Stimulated activated CD8-positive, alpha-beta memory T cell treated with anti-CD3 and anti-CD28 coated beads, Interleukin-4, amount 100 ng/mL, for 24 hours (primary cell): ENCODE data around the gene PRRX1.

Experiments
- DNase-seq: peaks from one replicate; pipeline ENCODE4 v3.0.0-alpha.2; 2020; ENCODE audit warnings: low read depth

PRRX1 gene

GRCh38 chr1:170664093-170664827 is at the start of gene PRRX1:
Gene PRRX1 (plus strand): TSS chr1:170664131. CDS start chr1:170664219, 88 bp downstream.
- DNase-seq: no peak

DNA sequence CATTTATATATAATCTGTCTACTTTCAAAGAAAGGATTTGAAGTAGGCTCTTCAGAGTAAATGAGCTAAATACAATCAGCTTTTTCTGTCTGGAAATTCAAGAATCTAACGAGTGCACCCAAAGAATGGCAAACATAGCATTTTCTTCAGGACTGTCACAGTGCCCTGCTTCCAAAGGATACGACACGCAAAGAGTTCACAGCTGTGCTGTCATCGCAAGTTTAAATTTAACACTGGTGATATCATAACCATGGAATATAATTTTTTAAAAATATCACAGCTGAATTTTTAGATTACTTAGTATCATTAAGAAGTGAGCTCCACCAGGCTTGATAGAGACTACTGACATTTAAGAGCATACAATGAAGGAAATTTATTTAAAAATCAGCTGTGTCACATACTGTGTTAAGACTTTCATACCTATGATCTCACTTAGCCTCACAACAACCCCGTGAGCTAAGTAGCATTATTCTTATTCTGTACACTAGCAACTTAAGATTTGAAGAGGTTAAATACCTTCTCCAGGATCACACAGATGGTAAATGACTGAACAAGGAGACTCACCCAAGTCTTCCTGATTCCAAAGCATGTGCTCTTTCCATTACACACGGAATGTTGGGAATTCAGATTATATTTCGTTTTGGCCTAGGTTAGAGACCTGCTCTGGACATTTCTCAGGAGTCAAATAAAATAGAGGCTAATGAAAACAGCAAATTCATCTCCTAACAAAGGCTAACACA is 46.2 kb upstream of the PRRX1 start:
- no peak for DNase-seq

- DNase-seq: no peak
These were observed 45.5 kb upstream of the PRRX1 start for GRCh38 chr1:170618421-170618820.

GRCh38 chr1:170619241-170620028 is 44.5 kb upstream of the PRRX1 start:
- no peak for DNase-seq

- no peak for DNase-seq
These were observed 43.8 kb upstream of the PRRX1 start for GRCh38 chr1:170620164-170620563.

DNA sequence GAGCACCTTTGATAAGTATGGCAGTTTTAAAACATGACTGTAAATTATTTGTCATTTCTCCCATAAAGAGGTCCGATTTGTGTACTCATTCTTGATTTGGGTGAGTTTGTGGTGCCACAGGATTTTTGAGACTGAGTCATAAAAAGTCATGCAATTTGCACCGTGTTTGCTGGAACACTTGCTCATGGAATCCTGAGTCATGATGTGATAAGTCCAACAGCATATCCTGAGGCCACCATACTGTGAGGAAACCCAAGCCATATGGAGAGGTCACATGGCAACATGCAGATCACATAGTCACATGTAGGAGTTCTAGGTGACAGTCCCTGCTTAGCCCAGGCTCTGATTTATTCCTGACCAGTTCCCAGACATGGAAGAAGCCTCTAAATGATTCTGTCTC is 40.8 kb upstream of the PRRX1 start:
- no peak for DNase-seq

DNA sequence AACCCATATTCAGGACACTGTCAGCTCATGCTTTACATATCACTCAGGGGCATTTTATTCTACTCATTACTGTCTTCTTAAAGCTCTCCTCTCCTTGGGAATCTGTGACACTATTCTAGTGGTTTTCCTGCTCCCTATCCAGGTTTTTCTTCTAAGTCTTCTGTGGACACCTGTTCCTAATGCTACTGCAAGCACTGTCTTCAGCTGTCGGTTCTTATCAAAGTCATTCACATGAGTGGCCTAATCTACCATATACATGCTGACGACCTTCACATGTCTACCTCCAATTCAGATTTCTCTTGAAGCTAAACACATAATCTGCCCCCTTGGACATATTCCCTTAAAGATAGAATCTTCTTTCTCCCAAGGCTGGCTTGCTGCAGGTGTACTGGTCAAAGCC is 39.8 kb upstream of the PRRX1 start:
- DNase-seq: no peak

- DNase-seq: no peak
These were observed 33.0 kb upstream of the PRRX1 start for GRCh38 chr1:170630977-170631376.

DNA sequence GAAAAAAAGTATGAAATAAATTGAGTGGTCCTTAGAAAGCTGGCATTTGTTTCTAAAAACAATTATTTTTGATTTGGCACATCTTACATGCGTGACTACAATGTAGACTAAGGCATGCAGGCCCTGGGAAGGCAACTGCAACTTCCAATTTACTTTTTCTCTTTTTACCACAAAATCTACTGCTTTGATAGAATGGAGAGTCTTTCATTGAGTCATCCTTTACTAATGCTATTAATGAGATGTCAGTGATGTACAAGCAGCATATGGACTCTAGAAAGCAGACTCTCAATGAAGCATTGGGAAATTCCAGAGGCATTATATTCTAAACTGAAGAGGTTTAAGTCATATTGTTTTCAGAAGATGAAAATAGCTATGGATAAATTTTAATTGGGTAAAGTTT is 29.6 kb upstream of the PRRX1 start:
- no peak for DNase-seq

GRCh38 chr1:170634824-170635410 is 29.0 kb upstream of the PRRX1 start:
- no peak for DNase-seq

GRCh38 chr1:170640581-170640980 is 23.4 kb upstream of the PRRX1 start:
- no peak for DNase-seq

- no peak for DNase-seq
These were observed 6.6 kb upstream of the PRRX1 start for GRCh38 chr1:170657275-170657853.

GRCh38 chr1:170659399-170660035 is 4.4 kb upstream of the PRRX1 start:
- no peak for DNase-seq

DNA sequence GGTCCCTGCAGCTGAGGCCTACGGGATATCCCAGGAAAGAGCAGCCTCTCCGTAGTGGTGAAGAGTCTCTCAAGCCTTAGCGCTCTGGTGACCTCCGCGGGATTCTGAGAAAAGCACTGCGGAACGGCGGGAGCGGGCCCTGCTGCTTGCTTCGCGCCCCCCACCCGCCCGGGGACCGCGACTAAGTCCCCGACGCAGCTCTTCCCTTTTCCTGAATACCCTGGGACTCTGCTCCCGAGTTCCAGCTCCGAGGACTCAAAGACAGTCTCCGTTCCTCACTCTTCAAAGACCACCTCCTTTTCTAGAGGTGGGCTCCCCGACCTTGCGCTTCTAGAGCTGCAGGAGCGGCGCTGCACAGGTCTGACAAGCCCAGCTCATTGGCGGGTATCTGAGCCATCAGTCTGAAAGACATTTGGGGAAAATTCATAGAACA is 3.6 kb upstream of the PRRX1 start:
- no peak for DNase-seq

DNA sequence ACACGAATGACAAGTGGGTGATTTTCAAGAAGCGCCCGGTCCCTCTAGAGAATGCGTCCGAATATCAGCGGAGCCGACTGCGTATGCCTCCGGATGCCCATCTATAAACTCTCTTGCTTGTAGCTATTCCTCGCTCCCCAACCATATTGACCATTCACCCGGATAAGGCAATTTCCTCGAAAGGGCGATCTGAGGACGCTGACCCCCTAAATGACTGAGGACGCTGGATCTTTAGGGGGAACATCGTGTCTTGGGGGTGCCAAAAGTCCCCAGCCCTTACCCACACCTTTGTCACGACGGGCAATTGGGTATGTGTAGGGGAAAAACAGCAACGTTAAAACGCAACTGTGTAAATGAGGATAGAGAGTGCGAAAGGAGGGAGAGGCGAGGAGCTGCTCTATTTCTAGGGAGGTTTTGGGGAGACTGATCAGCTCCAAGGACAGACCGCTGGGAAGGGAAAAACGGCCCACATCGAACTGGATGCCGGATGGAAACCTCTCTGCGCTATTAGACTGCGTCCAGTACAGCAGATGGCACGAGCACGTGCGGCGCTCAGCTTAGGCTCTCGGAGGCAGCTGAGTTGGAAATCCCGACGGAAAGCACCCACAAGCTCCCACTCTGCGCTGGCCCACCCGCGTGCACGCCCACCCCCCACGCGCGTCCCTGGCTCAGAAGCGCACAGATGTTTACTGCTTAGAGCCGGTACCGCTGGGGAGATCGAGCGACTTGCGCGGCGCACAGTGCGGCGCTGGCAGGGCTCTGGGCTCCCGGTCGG is 2.9 kb upstream of the PRRX1 start:
- DNase-seq: no peak

DNA sequence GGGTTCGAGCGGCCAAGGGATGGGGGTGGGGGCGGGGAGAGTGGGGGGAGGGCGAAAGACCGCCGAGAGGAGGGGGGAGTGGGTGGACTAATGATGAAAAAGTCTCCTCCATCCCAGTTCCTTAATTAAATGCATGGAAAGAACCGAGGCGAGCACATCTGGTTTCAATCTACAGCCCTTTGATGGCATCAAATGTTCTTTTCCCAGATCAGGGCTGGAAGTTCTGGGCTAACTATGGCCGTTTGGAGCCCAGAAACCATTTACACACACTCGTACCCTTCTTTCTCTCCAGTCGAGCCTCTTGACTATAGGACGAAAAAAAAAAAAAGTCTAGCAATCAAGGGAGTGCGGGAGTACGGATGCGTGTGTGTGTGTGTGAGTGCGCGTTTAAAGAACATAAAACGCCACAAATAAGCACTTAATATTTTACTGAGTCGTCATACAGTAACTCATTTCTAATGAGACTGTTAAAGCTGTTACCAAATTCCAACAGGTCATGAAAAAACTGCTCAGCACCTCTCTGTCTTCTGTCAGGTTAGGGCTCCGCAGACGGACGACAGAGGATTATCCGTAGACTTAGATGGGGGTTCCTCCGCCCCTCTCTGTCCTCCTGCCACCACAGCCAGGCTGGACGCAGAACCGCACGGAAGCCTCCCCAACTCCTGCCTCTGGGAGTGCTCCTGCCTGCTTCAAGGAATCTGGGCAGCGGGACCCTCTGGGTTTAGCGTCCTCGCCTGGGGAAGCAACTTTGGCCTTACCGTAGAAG is 2.1 kb upstream of the PRRX1 start:
- DNase-seq: no peak

DNA sequence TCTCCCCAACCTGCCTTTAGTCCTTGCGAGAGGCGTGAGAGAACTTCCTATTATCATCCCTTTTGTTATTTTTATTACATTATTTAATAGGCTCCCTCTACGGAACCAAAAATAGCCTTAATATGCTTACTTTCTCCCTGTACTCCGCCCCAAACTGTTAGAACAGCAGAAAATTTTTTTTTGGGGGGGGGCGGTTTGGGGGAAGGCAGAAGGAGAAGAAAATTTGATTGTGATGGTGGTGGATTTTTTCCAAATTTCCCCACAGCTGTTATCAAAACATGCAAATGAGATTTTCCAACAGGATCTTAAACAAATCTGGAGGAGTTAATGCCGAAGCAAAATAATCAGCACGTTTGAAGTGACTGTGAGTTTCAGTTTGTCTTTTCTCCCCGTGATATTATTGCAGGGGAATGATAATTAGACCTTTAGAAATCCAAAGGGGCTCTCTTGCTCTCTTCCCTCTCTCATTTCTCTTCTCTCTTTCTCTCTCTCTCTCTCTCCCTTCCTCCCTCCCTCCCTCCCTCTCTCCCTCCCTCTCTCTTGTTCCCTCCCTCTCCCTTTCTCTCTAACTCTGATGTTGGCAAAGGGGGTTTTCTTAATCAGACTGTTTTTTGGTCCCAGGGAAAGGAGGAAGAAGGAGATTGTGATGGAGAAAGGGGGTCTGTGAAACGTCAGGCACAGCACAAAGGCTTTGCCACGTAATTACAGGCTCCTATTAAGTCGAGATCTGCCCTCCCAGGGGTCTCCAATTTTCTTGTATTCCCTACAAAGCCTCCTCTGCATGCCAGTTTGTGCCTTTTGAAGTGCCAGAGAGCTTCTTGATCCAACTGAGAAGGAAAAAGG is 1.1 kb upstream of the PRRX1 start:
- no peak for DNase-seq

- no peak for DNase-seq
These were observed 383 bp upstream of the PRRX1 start for GRCh38 chr1:170663404-170664092.
